IMR-90 (cell line): ENCODE data around the gene HTR2A. TPM values are rescaled to one million over a fixed set of nuclear protein-coding genes. Genes with fewer than 3 reads are reported as not detected.

Experiments
- ATAC-seq: fragments of 200-7000 bp; cut with Tn5 transposase; 2 replicates; pipeline ENCODE4 v1.9.1; 2020; ENCODE audit warnings: low read depth, mild to moderate bottlenecking, moderate library complexity
- BruUV-seq: library from RNA; stranded (reverse); fragments of 400-500 nt; replicated peaks from 2 replicates; lab custom pipeline; 2021; lab: Mats Ljungman, UMichigan
- CTCF ChIA-PET: fragments of 300-600 bp; formaldehyde crosslinking; extraction: SDS; loops from one replicate; lab custom pipeline; 2021; ENCODE audit warnings: antibody characterized with exemption; lab: Yijun Ruan, JAX
- POLR2A ChIA-PET: fragments of 300-600 bp; sonication (Branson Sonifier 250); formaldehyde crosslinking; loops from one replicate; lab custom pipeline; 2022; ENCODE audit warnings: antibody characterized with exemption; ENCODE audit not compliant: unreplicated experiment; lab: Charles Lee
- DNase-seq: peaks from one replicate; pipeline ENCODE4 v3.0.0; 2013
- H2AFZ ChIP-seq: replicated peaks from 2 replicates; pipeline ENCODE3; 2013; ENCODE audit warnings: low read length, mild to moderate bottlenecking; ENCODE audit not compliant: poor library complexity
- H2AK5ac ChIP-seq: 2 replicates; pipeline ENCODE4 v1.6.1; 2013; ENCODE audit warnings: low read depth, low read length, inconsistent platforms
- H2AK9ac ChIP-seq: replicated peaks from 2 replicates; pipeline ENCODE3; 2013; ENCODE audit warnings: mild to moderate bottlenecking, low read depth, low read length, moderate library complexity; ENCODE audit not compliant: poor library complexity
- H2BK120ac ChIP-seq: 2 replicates; pipeline ENCODE4 v1.6.1; 2013; ENCODE audit warnings: low read depth, low read length, inconsistent platforms
- H2BK15ac ChIP-seq: 3 replicates; pipeline ENCODE4 v1.6.1; 2013; ENCODE audit warnings: low read depth, low read length, inconsistent platforms
- H2BK20ac ChIP-seq: 2 replicates; pipeline ENCODE4 v1.6.1; 2013; ENCODE audit warnings: low read depth, mild to moderate bottlenecking, inconsistent platforms, low read length, moderate library complexity
- H2BK5ac ChIP-seq: 2 replicates; pipeline ENCODE4 v1.6.1; 2013; ENCODE audit warnings: mild to moderate bottlenecking, low read depth, low read length, inconsistent platforms; ENCODE audit not compliant: poor library complexity, severe bottlenecking
- H3K14ac ChIP-seq: replicated peaks from 2 replicates; pipeline ENCODE4 v1.6.1; 2013; ENCODE audit warnings: low read depth, low read length, inconsistent platforms
- H3K18ac ChIP-seq: 2 replicates; pipeline ENCODE4 v1.6.1; 2013; ENCODE audit warnings: low read depth, low read length, control low read depth
- H3K23ac ChIP-seq: 2 replicates; pipeline ENCODE4 v1.6.1; 2013; ENCODE audit warnings: low read depth, low read length, inconsistent platforms
- H3K27ac ChIP-seq: 2 replicates; pipeline ENCODE4 v1.5.1; 2013; ENCODE audit warnings: mild to moderate bottlenecking, control low read depth, low read length; ENCODE audit not compliant: insufficient read depth
- H3K27me3 ChIP-seq: 2 replicates; pipeline ENCODE4 v1.6.1; 2013; ENCODE audit warnings: low read length; ENCODE audit not compliant: control insufficient read depth, insufficient read depth
- H3K36me3 ChIP-seq: 2 replicates; pipeline ENCODE4 v1.6.1; 2013; ENCODE audit warnings: low read length, mixed read lengths; ENCODE audit not compliant: control insufficient read depth, insufficient read depth
- H3K4ac ChIP-seq: 2 replicates; pipeline ENCODE4 v1.6.1; 2013; ENCODE audit warnings: low read depth, low read length, inconsistent platforms
- H3K4me1 ChIP-seq: 2 replicates; pipeline ENCODE4 v1.6.1; 2013; ENCODE audit warnings: low read length, mixed read lengths; ENCODE audit not compliant: control insufficient read depth, insufficient read depth
- H3K4me2 ChIP-seq: 2 replicates; pipeline ENCODE4 v1.6.1; 2013; ENCODE audit warnings: low read depth, mild to moderate bottlenecking, control low read depth, low read length, moderate library complexity
- H3K4me3 ChIP-seq: 2 replicates; pipeline ENCODE4 v1.5.1; 2013; ENCODE audit warnings: low read depth, mild to moderate bottlenecking, control low read depth, low read length, moderate library complexity; ENCODE audit not compliant: insufficient read depth
- H3K56ac ChIP-seq: 2 replicates; pipeline ENCODE4 v1.6.1; 2013; ENCODE audit warnings: low read length, inconsistent platforms; ENCODE audit not compliant: insufficient read depth; ENCODE audit errors: extremely low read depth
- H3K79me1 ChIP-seq, 2 experiments: 2 replicates each; pipeline ENCODE4 v1.6.1; 2013; ENCODE audit warnings: low read length in 2 of 2, inconsistent platforms in 1 of 2, low read depth in 1 of 2
- H3K9ac ChIP-seq: 2 replicates; pipeline ENCODE4 v1.6.1; 2013; ENCODE audit warnings: low read depth, low read length, control low read depth
- H3K9me1 ChIP-seq: 2 replicates; pipeline ENCODE4 v1.6.1; 2013; ENCODE audit warnings: low read length, inconsistent platforms; ENCODE audit not compliant: insufficient read depth
- H3K9me3 ChIP-seq: 2 replicates; pipeline ENCODE4 v1.6.1; 2013; ENCODE audit warnings: low read length; ENCODE audit not compliant: control insufficient read depth, insufficient read depth
- H4K20me1 ChIP-seq: 2 replicates; pipeline ENCODE4 v1.6.1; 2013; ENCODE audit warnings: low read length, inconsistent platforms; ENCODE audit not compliant: insufficient read depth
- H4K5ac ChIP-seq: 2 replicates; pipeline ENCODE4 v1.6.1; 2013; ENCODE audit warnings: mild to moderate bottlenecking, low read depth, low read length, control low read depth
- H4K8ac ChIP-seq, 2 experiments: 2 replicates each; pipeline ENCODE4 v1.6.1; 2013; ENCODE audit warnings: low read depth in 2 of 2, low read length in 2 of 2, control low read depth in 1 of 2, inconsistent platforms in 1 of 2
- H4K91ac ChIP-seq: 2 replicates; pipeline ENCODE4 v1.6.1; 2013; ENCODE audit warnings: low read depth, low read length, inconsistent platforms; ENCODE audit not compliant: insufficient read depth
- BHLHE40 ChIP-seq: fragments of 150-350 bp; IDR thresholded peaks from 2 replicates; pipeline ENCODE4 v1.6.1; 2016; ENCODE audit warnings: mild to moderate bottlenecking, low read depth, low read length
- CEBPB ChIP-seq: IDR thresholded peaks from 2 replicates; pipeline ENCODE4 v1.6.1; 2012; ENCODE audit warnings: low read depth, low read length, improper control_type of control experiment
- CHD1 ChIP-seq: IDR thresholded peaks from 2 replicates; pipeline ENCODE4 v1.6.1; 2012; ENCODE audit warnings: low read depth, low read length, improper control_type of control experiment
- MAFK ChIP-seq: IDR thresholded peaks from 2 replicates; pipeline ENCODE4 v1.6.1; 2012; ENCODE audit warnings: low read depth, low read length, improper control_type of control experiment
- NFE2L2 ChIP-seq: fragments of 150-350 bp; IDR thresholded peaks from 2 replicates; pipeline ENCODE4 v1.6.1; 2016; ENCODE audit warnings: low read depth, mild to moderate bottlenecking, low read length
- RCOR1 ChIP-seq: IDR thresholded peaks from 2 replicates; pipeline ENCODE4 v1.6.1; 2012; ENCODE audit warnings: mild to moderate bottlenecking, low read length, improper control_type of control experiment; ENCODE audit not compliant: insufficient replicate concordance
- RFX5 ChIP-seq: IDR thresholded peaks from 2 replicates; pipeline ENCODE4 v1.8.0; 2012; ENCODE audit warnings: low read depth, mild to moderate bottlenecking, low read length, moderate library complexity
- SMC3 ChIP-seq: fragments of 150-350 bp; IDR thresholded peaks from 2 replicates; pipeline ENCODE4 v1.6.1; 2016; ENCODE audit warnings: low read depth, mild to moderate bottlenecking, antibody characterized with exemption, low read length, moderate library complexity
- WGBS, 2 experiments: methylation state at CpG; one replicate each; pipeline versions ENCODE4 v1.1.5 to v1.1.7; 2013; ENCODE audit warnings: missing lambda C conversion rate in 2 of 2; ENCODE audit not compliant: insufficient read length in 1 of 2; ENCODE audit errors: extremely low coverage in 2 of 2; 5-methylcytosine and 5-hydroxymethylcytosine counted together
- dilution Hi-C: fragments of 300-500 bp; cut with HindIII; formaldehyde crosslinking; loops from one replicate; pipeline ENCODE4 v1.14.3; 2018; ENCODE audit warnings: low sequenced_read_pairs; ENCODE audit not compliant: unreplicated experiment
- in situ Hi-C: fragments of 300-500 bp; cut with MboI; formaldehyde crosslinking; loops from 3 replicates; pipeline ENCODE4 v1.14.3; 2019; ENCODE audit warnings: low sequenced_read_pairs, inconsistent platforms, mixed read lengths
- intact Hi-C: fragments of 100-400 bp; cut with micrococcal nuclease; formaldehyde crosslinking; loops from 2 replicates; pipeline ENCODE4 v1.10.0; 2022
- polyA plus RNA-seq, 3 experiments: library from polyadenylated mRNA; depleted of rRNA; stranded (reverse); fragments of >200 nt; gene quantifications; 2 replicates each; pipeline ENCODE4 v1.2.3, GENCODE V29; 2012; ENCODE audit warnings: low replicate concordance in 1 of 3
- total RNA-seq: library from RNA; depleted of rRNA; stranded (reverse); fragments of >200 nt; gene quantifications from 2 replicates; pipeline ENCODE4 v1.2.3, GENCODE V29; 2012
- TF ChIP-seq, protein P1 (sequence below): conservative IDR thresholded peaks from 2 replicates; pipeline ENCODE4 v1.5.1; 2012; ENCODE audit warnings: mild to moderate bottlenecking, low read depth, low read length, improper control_type of control experiment
- TF ChIP-seq, protein P2 (sequence below): fragments of 150-350 bp; IDR thresholded peaks from 2 replicates; pipeline ENCODE4 v1.6.1; 2017; ENCODE audit warnings: mild to moderate bottlenecking, antibody characterized with exemption, low read length, low read depth

HTR2A gene
- total and polyA plus RNA-seq, 2 of the 4 experiments (the other 2 are of a cell fraction): 0.02 TPM; not detected in 1

DNA sequence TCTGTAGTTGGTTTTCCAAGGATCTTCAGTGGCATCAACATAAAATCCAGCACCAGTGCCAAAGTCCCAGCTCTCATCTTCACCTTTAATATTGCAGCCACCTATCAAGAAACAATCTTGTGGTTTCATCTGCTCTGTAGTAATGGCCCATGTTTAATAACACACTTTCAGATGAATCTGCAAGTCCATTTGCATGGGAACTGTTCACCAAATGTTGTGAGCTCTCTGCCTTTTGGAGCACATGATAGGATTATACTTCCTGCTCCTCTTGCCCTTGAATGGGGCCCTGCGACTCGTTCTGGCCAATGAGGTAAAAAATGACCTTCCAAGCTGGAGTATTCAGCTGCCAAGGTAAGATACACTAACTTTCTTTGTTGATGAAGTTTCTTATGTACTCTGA, 114.2 kb downstream of the HTR2A start:
- Histone ChIP-seq H3K23ac (no peak overlapping the region), H4K20me1 (no peaks in the 10 kb centered on the region; the same call in 1 of the 2 replicates), H3K14ac (no peak overlapping the region), H3K4ac (no peak overlapping the region), H3K27ac (no peak overlapping the region), H2BK5ac (no peak overlapping the region), H2AFZ (no peak overlapping the region), H3K56ac (no peak overlapping the region), H3K9me3 (no peaks in the 10 kb centered on the region), H4K5ac (no peak overlapping the region), H4K91ac (no peak overlapping the region), H2BK15ac (no peak overlapping the region), H2BK120ac (no peak overlapping the region), H2AK9ac (no peak overlapping the region), H3K27me3 (no peaks in the 10 kb centered on the region), H3K4me1 (peaks cover 3% of the 10 kb centered on the region; the same call in 1 of the 2 replicates), H3K36me3 (peaks cover 20% of the 10 kb centered on the region), H3K4me3 (no peak overlapping the region), H3K9ac (no peak overlapping the region), H3K79me1 (peaks cover 4 to 9% of the 10 kb centered on the region in 2 experiments; a peak in 3 of 4 replicates), H4K8ac (no peak overlapping the region), H2AK5ac (no peak overlapping the region), H2BK20ac (no peak overlapping the region), H3K18ac (no peak overlapping the region), H3K4me2 (no peak overlapping the region), H3K9me1 (no peaks in the 10 kb centered on the region)
- dilution Hi-C loops: no loop called here
- in situ Hi-C loops: no loop called here
- ATAC-seq (no peak), DNase-seq (no peak)
- no CpG with 5 or more reads among the region's 2 CpGs for WGBS, 2 experiments
- BruUV-seq: no TSS peak
- ChIA-PET CTCF (no interaction called here), POLR2A (no interaction called here)
- TF ChIP-seq CHD1: no peak
- TF ChIP-seq, protein P1, sequence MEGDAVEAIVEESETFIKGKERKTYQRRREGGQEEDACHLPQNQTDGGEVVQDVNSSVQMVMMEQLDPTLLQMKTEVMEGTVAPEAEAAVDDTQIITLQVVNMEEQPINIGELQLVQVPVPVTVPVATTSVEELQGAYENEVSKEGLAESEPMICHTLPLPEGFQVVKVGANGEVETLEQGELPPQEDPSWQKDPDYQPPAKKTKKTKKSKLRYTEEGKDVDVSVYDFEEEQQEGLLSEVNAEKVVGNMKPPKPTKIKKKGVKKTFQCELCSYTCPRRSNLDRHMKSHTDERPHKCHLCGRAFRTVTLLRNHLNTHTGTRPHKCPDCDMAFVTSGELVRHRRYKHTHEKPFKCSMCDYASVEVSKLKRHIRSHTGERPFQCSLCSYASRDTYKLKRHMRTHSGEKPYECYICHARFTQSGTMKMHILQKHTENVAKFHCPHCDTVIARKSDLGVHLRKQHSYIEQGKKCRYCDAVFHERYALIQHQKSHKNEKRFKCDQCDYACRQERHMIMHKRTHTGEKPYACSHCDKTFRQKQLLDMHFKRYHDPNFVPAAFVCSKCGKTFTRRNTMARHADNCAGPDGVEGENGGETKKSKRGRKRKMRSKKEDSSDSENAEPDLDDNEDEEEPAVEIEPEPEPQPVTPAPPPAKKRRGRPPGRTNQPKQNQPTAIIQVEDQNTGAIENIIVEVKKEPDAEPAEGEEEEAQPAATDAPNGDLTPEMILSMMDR: no peak
- no peak for TF ChIP-seq RCOR1
- no peak for TF ChIP-seq RFX5
- TF ChIP-seq SMC3: no peak
- no peak for TF ChIP-seq NFE2L2
- TF ChIP-seq MAFK: no peak
- TF ChIP-seq, protein P2, sequence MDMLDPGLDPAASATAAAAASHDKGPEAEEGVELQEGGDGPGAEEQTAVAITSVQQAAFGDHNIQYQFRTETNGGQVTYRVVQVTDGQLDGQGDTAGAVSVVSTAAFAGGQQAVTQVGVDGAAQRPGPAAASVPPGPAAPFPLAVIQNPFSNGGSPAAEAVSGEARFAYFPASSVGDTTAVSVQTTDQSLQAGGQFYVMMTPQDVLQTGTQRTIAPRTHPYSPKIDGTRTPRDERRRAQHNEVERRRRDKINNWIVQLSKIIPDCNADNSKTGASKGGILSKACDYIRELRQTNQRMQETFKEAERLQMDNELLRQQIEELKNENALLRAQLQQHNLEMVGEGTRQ: no peak
- TF ChIP-seq CEBPB: no peak
- TF ChIP-seq BHLHE40: no peak
- intact Hi-C loops: no loop called here
